SU-DHL-6 (cell line): Measurements from ENCODE around the gene FNDC7.
"Not testable (repeated sequence)": the region's sequence is repeated elsewhere in the genome, so short reads cannot be mapped to it uniquely, and the experiment has no call there.

ENCODE experiments used
- H2AFZ ChIP-seq: fragments of 200-600 bp; sonication (generic); 2 replicates; pipeline ENCODE4 v1.6.1; 2014; ENCODE audit warnings: low read depth, mild to moderate bottlenecking, moderate library complexity, mixed read lengths, antibody characterized with exemption, low read length; ENCODE audit not compliant: severe bottlenecking
- H3F3A ChIP-seq: fragments of 200-600 bp; shearing (Covaris generic); 2 replicates; pipeline ENCODE4 v1.6.0; 2016; ENCODE audit warnings: antibody characterized with exemption, mild to moderate bottlenecking; ENCODE audit not compliant: insufficient read depth
- H3K27ac ChIP-seq: fragments of 200-600 bp; sonication (generic); 2 replicates; pipeline ENCODE4 v1.5.1; 2016; ENCODE audit warnings: low read depth, mild to moderate bottlenecking, low read length, moderate library complexity, mixed read lengths
- H3K27me3 ChIP-seq: fragments of 200-600 bp; sonication (generic), shearing (Covaris generic); 2 replicates; pipeline ENCODE4 v1.6.0; 2014; ENCODE audit warnings: mild to moderate bottlenecking, low read length
- H3K36me3 ChIP-seq: fragments of 200-600 bp; sonication (generic); 2 replicates; pipeline ENCODE4 v1.6.1; 2014; ENCODE audit warnings: mild to moderate bottlenecking, low read length, mixed read lengths
- H3K4me2 ChIP-seq: fragments of 300-600, 200-600 bp; shearing (Covaris generic), sonication (generic); 2 replicates; pipeline ENCODE4 v1.6.0; 2014; ENCODE audit warnings: low read length, low read depth, mild to moderate bottlenecking; ENCODE audit not compliant: poor library complexity, severe bottlenecking
- H3K4me3 ChIP-seq: fragments of 200-600 bp; sonication (generic); 2 replicates; pipeline ENCODE4 v1.5.1; 2014; ENCODE audit warnings: antibody characterized with exemption, low read length, mild to moderate bottlenecking, mixed read lengths; ENCODE audit not compliant: insufficient read depth, poor library complexity, severe bottlenecking
- H3K79me2 ChIP-seq: fragments of 200-600 bp; sonication (generic); 2 replicates; pipeline ENCODE4 v1.6.1; 2014; ENCODE audit warnings: mild to moderate bottlenecking, low read length, moderate library complexity; ENCODE audit not compliant: insufficient read depth
- H3K9ac ChIP-seq: fragments of 200-600 bp; sonication (generic); 2 replicates; pipeline ENCODE4 v1.7.0; 2014; ENCODE audit warnings: mild to moderate bottlenecking, low read length
- H3K9me2 ChIP-seq: fragments of 200-600 bp; sonication (generic); replicated peaks from 2 replicates; pipeline ENCODE4 v1.6.1; 2014; ENCODE audit warnings: low read length; ENCODE audit not compliant: insufficient read depth
- H3K9me3 ChIP-seq: fragments of 200-600 bp; sonication (generic); 2 replicates; pipeline ENCODE4 v1.6.1; 2014; ENCODE audit warnings: low read length, mixed read lengths; ENCODE audit not compliant: insufficient read depth
- H4K20me1 ChIP-seq: fragments of 200-600 bp; sonication (generic); 2 replicates; pipeline ENCODE4 v1.6.1; 2014; ENCODE audit warnings: low read depth, mild to moderate bottlenecking, antibody characterized with exemption, low read length, moderate library complexity, mixed read lengths
- CTCF ChIP-seq: fragments of 200-600 bp; sonication (generic); IDR thresholded peaks from one replicate; pipeline ENCODE4 v1.5.1; 2017; ENCODE audit warnings: antibody characterized with exemption, mild to moderate bottlenecking, low read length, moderate library complexity; ENCODE audit not compliant: insufficient read depth, poor library complexity, severe bottlenecking
- EZH2phosphoT487 ChIP-seq: fragments of 200-600 bp; sonication (generic), shearing (Covaris generic); conservative IDR thresholded peaks from 2 replicates; pipeline ENCODE4 v1.6.1; 2018; ENCODE audit warnings: mild to moderate bottlenecking, antibody characterized with exemption, low read length, moderate library complexity, mixed read lengths

FNDC7 gene

GRCh38 chr1:108678706-108679105 is 34.0 kb upstream of the FNDC7 start:
- no peaks in the 10 kb centered on the region for H3K9me3 ChIP-seq
- no peaks in the 10 kb centered on the region for H3K9me2 ChIP-seq
- H3F3A ChIP-seq, result no peaks in the 10 kb centered on the region
- no peak overlapping the region for H2AFZ ChIP-seq
- H3K27me3 ChIP-seq, result no peaks in the 10 kb centered on the region
- H3K4me2 ChIP-seq, result no peak overlapping the region
- H3K4me3 ChIP-seq, result no peak overlapping the region
- no peaks in the 10 kb centered on the region for H3K36me3 ChIP-seq
- TF ChIP-seq EZH2phosphoT487, result no peak
- no peak for TF ChIP-seq CTCF
- H3K9ac ChIP-seq, result no peak overlapping the region
- H4K20me1 ChIP-seq, result no peaks in the 10 kb centered on the region
- H3K79me2 ChIP-seq, result no peaks in the 10 kb centered on the region
- no peak overlapping the region for H3K27ac ChIP-seq

DNA sequence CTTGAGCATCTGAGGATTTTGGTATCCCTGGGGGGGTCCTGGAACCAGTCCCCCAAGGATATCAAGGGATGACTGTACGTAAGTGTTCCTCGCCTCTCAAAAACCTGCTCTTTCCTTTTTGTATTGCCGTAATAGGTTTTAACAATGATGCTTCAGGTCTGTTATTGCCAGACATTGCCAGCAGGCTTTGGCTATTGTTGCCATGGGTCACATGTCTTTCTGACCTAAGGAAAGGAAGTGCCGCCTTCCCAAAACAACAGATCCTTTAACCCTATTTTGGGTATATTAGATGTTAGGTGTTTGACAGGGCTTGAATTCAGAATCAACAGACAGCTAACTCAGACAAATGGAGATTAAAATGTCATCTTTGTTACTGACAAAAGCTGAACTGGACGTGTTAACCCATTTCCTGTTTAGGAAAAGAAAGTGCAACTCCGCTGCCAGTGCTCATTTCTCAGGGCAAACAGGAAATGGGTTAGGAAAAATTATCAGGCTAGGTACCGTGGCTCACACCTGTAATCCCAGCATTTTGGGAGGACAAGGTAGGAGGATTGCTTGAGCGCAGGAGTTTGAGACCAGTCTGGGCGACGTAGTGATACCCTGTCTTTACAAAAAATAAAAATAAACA is 33.0 kb upstream of the FNDC7 start:
- H3K9ac ChIP-seq, result no peak overlapping the region
- peak overlapping the region; percentile 3 for H2AFZ ChIP-seq
- H3K27ac ChIP-seq, result no peak overlapping the region
- no peaks in the 10 kb centered on the region for H3K27me3 ChIP-seq
- no peaks in the 10 kb centered on the region for H3K36me3 ChIP-seq
- H4K20me1 ChIP-seq, result no peaks in the 10 kb centered on the region
- no peaks in the 10 kb centered on the region for H3K9me3 ChIP-seq
- no peak overlapping the region for H3K4me3 ChIP-seq
- H3K4me2 ChIP-seq, result peak overlapping the region; percentile 9
- TF ChIP-seq CTCF (no peak), EZH2phosphoT487 (no peak)
- H3K79me2 ChIP-seq, result no peaks in the 10 kb centered on the region
- H3F3A ChIP-seq, result no peaks in the 10 kb centered on the region
- no peaks in the 10 kb centered on the region for H3K9me2 ChIP-seq

DNA sequence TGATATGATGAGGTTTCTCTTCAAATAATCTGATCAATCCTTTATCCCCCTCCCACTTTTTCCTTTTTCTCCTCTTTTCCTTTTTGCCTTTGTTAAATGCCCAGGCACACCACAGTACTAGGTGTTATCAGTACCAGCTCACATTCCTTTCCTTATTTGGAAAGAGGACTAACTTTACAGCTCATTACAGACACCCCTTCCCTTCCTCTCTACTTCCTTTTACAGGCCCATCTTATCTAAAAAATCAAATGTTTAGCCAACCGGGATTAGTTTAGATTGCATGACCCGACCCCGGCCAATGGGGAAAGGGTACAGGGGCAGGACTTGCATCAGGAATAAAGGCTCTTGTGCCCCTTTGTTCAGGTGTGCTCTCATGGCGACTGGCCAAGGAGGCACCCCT is 31.0 kb upstream of the FNDC7 start:
- not testable (repeated sequence) for H3K9ac ChIP-seq, H3K9me3 ChIP-seq, H3K4me2 ChIP-seq, H3K27me3 ChIP-seq, H4K20me1 ChIP-seq, H3F3A ChIP-seq, H3K4me3 ChIP-seq, H3K9me2 ChIP-seq, H3K36me3 ChIP-seq, H2AFZ ChIP-seq, H3K27ac ChIP-seq, H3K79me2 ChIP-seq

DNA sequence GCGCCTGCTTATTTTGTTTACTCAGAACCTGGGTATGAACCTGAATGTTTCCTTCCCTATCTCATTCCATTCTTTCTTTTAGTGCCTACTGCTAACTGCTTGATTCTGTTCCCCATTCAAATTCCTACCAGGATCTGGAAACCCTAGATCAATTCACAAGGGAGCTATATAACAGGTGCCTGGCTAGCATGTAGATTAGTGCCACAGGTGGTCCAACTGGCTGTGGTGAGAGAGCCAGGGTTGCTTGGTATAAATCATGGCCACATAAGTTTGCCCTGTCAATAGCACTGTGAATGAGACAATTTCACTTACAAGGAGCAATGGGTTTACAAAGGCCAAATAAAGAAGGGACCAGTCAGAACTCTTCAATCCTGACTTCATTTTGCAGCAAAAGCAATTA is 27.2 kb upstream of the FNDC7 start:
- no peak overlapping the region for H3K4me2 ChIP-seq
- no peaks in the 10 kb centered on the region for H3F3A ChIP-seq
- H3K4me3 ChIP-seq, result no peak overlapping the region
- no peak overlapping the region for H2AFZ ChIP-seq
- no peaks in the 10 kb centered on the region for H3K9me2 ChIP-seq
- H3K36me3 ChIP-seq, result no peaks in the 10 kb centered on the region
- no peaks in the 10 kb centered on the region for H3K79me2 ChIP-seq
- H3K9ac ChIP-seq, result no peak overlapping the region
- H3K9me3 ChIP-seq, result no peaks in the 10 kb centered on the region
- H3K27me3 ChIP-seq, result no peaks in the 10 kb centered on the region
- no peaks in the 10 kb centered on the region for H4K20me1 ChIP-seq
- TF ChIP-seq CTCF, result no peak
- no peak for TF ChIP-seq EZH2phosphoT487
- no peak overlapping the region for H3K27ac ChIP-seq
